Pulmonary artery endothelial cell (primary cell): ENCODE data around the gene SIPA1L3. TPM values are rescaled to one million over a fixed set of nuclear protein-coding genes. Genes with fewer than 3 reads are reported as not detected.
"Not testable (repeated sequence)": the region's sequence is repeated elsewhere in the genome, so short reads cannot be mapped to it uniquely, and the experiment has no call there.

ENCODE experiments used
- DNase-seq: peaks from one replicate; pipeline ENCODE4 v3.0.0-alpha.2; 2011; ENCODE audit warnings: low read depth, low spot score
- total RNA-seq: library from RNA; depleted of rRNA; stranded (reverse); fragments of >200 nt; gene quantifications from 2 replicates; pipeline ENCODE4 v1.2.3, GENCODE V29; 2014

SIPA1L3 gene
- total RNA-seq, result 9.7 and 15.3 TPM in 2 replicates

- peak; percentile 87 for DNase-seq
These were observed at the start of gene SIPA1L3 for GRCh38 chr19:37906869-37907734. SIPA1L3 (plus strand) TSS chr19:37907208; CDS start chr19:38081566, 174,358 bp downstream.

DNA sequence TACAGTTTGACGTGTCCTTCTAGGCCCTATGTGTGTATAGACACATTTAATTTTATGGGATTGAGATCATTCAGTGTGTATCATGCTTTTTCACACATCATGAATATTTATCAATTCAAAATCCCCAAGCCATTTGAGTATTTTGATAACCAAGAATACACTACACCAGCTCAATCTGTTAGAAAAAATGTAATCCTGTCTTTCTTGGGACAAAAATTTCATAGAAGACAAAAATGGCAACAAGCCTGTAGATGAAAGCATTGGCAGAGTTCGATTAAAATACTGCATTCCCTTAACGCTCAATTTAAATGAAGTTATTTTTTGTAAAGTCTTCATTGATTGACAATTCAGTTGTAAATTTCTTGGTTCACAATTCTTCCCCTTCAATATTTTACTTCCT lies 42.5 kb upstream of the SIPA1L3 start:
- no peak for DNase-seq

DNA sequence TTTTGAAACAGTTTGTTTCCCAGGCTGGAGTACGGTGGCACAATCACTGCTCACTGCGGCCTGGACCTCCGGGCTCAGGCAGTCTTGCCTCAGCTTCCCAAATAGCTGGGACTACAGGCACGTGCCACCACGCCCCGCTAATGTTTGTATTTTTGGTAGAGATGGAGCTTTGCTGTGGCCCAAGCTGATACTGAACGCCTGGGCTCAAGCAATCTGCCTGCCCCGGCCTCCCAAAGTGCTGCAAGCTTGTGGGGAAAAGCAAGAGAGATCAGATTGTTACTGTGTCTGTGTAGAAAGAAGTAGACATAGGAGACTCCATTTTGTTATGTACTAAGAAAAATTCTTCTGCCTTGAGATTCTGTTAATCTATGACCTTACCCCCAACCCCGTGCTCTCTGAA lies 41.1 kb upstream of the SIPA1L3 start:
- not testable (repeated sequence) for DNase-seq

- DNase-seq, result no peak
These were observed 39.2 kb upstream of the SIPA1L3 start for GRCh38 chr19:37867831-37868230.

GRCh38 chr19:37869766-37870340 lies 37.2 kb upstream of the SIPA1L3 start:
- no peak for DNase-seq

- DNase-seq, result no peak
These were observed 34.6 kb upstream of the SIPA1L3 start for GRCh38 chr19:37872383-37872782.

DNA sequence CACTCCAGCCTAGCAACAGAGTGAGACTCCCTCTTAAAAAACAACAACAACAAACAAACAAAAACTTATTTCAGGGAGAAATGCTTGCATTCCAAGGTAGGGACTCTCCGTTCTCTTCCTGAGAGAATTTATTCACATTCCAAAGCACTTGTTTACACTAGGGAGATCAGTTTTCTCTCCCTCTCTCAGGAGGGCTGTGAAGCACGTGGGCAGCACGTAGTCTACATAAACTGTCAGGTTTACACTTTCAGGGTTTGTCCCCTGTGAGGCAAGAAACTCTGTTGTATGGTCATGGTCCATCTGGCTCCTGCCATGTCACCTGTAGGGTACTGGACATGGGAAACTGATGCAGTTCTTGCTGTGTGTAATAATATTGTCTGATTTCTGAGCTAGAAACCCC lies 32.2 kb upstream of the SIPA1L3 start:
- DNase-seq, result no peak

GRCh38 chr19:37876032-37876431 lies 31.0 kb upstream of the SIPA1L3 start:
- no peak for DNase-seq

DNA sequence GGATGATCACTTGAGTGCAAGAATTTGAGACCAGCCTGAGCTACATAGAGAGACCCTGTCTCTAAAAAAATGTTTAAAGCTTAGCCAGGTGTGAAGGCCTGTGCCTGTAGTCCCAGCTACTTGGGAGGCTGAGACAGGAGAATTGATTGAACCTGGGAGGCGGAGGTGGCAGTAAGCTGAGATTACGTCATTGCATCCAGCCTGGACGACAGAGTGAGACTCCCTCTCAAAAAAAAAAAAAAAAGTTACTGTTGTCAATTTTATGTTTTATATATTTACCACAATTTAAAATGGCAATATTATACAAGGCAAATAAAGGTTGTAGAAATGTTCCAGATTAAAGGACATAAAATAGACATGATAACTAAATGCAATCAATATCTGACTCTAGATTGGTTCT lies 29.9 kb upstream of the SIPA1L3 start:
- DNase-seq, result no peak

DNA sequence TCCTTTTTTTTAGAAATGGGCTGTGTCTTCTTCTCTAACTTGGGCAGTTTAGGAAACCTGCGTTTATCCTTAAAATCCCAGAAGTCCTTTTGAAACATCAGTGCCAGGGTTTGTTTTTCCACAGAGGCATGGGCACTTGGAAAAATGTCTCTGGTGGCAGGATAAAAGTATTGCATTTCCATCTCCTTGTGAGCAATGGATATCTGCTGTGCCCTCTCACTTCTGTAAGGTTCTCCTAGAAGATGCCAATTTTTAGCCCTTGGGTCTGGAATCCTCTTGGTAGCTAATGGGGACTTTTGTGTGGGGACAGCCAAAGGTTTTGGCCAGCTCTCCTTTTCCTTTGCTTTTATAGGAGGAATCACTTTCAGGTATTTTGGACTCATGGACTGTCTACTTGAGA lies 21.6 kb upstream of the SIPA1L3 start:
- no peak for DNase-seq

DNA sequence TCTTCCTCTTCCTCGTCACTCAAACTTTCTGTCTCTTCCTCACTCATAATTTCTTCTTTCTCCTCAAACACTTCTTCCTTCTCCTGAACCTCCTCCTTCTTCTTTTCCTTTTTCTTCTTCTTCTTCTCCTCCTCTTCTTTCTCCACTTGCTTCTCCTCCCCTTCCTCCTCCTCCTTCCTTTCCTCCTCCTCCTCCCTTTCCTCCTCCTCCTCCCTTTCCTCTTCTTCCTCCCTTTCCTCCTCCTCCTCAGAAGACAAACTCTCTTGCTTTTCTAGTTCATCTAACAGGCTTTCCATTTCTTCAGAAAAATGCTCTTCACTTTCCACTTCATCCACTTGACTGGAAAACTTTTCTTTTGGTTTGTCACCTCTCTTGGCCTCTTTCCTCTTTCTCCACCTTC lies 20.4 kb upstream of the SIPA1L3 start:
- no peak for DNase-seq

- DNase-seq, result no peak
These were observed 13.0 kb upstream of the SIPA1L3 start for GRCh38 chr19:37893845-37894575.

- DNase-seq, result no peak
These were observed 10.8 kb upstream of the SIPA1L3 start for GRCh38 chr19:37896180-37896579.

DNA sequence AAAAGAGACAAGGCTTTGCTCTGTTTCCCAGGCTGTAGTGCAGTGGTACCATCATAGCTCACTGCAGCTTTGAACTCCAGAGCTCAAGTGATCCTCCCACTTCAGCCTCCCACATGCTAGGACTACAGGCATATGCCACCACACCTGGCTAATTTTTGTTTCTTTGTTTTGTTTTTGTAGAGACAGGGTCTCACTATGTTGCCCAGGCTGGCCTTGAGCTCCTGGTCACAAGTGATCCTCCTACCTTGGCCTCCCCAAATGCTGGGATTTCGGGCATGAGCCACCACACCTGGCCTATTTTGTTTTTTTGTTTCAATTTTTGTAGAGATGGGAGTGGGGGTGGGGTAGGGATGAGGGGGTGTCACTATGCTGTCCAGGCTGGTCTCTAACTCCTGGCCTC lies 7.6 kb upstream of the SIPA1L3 start:
- DNase-seq, result no peak

DNA sequence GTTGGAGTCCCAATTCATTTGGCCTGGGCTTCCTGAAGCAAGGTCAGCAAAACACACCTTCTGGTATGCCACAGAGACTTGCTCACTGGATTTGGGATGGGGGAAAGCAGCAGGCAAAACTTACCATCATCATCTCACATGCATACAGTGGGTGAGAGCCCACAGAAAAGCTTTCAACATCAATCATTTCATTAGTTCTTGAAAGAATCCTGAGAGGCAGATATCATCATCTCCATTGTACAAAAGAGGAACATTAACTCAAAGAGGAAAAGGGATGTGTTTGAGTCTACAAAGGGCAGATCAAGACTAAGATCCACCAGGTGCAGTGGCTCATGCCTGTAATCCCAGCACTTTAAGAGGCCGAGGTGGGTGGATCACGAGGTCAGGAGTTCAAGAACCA lies 7.0 kb upstream of the SIPA1L3 start:
- no peak for DNase-seq

DNA sequence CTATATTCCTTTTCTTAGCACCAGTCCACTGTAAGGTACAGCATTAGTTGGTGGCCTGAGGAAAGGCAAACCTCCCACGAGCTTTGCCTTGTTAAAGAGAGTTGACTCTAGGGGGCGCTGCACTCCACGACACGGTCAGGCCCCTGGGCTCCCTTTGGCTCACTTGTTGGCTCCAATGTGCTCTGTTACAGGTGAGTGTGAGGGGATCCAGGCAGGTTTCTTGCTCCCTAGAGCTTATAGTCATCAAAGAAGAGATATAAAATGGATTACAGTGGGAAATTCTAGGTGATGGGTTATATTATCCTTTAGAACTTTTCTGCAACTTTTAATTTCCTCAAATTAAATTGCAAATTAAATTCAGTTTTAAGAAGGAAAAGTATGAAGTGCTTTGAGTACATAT lies 4.3 kb upstream of the SIPA1L3 start:
- peak; percentile 29 for DNase-seq

DNA sequence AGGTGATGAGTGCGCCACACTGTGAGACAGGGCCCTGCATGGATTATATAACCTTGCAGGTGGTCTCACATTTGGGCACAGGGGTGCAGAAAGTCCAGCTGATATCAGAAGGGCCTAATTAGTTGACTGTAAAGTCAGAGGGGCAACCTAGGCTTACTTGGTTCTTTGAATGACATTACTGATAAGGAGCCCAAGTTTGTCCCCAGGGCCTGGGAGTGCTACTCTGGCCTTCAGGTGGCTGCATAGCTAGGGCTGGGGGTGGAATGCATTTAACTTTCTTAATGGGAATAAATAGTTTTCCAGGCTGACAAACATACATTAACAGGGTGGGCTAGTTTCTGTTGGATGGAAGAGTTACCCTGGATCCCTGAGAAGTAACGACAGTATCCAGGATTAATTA lies 3.9 kb upstream of the SIPA1L3 start:
- no peak for DNase-seq

DNA sequence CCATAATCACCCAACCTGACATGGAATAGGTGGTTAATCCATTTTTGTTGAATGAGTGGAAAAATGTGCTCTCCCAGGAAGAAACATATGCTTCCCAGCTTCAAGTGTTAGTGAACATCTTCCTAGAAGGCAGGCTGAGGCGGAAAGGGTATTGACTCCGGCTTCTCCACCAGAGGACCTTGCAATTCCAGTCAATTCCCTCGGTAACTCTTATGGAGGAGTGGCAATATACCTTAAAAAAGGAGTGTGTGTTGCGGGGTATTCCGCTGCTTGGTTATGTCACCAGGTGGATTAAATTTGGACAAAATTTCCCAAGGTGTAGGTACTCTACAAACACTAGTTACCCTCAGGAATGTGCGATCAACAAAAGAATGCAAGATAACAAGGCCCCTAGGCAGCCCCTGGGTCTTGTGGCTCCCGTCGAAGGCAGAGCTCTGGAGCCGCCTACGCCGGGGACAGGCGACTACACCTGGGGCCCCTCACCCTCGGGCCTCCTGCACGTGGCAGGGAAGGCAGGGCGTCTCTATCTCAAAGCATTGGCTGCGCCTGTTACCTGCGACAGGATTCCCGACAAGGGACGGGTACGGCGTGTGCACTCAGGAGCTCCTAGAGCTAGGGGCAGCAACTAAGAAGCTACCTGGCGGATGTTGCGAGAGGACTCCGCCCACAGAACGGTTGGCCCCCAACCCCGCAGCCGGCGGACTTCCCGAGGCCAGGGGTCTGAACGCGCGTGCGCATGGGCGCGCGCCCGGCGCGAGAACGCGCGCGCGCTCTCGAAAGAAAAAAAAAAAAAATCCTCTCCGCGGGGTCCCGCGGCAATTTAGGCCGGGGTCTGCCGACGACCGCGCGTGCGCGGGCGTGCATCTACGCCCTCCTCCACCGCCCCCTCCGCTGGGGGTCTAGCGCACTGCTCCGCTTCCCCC lies 801 bp upstream of the SIPA1L3 start, which contains the start of gene WDR87:
Gene WDR87 (minus strand): TSS at position 649 of the 923 bp plus-strand sequence. CDS start 8,355 bp downstream, outside the sequence.
- DNase-seq, result no peak

DNA sequence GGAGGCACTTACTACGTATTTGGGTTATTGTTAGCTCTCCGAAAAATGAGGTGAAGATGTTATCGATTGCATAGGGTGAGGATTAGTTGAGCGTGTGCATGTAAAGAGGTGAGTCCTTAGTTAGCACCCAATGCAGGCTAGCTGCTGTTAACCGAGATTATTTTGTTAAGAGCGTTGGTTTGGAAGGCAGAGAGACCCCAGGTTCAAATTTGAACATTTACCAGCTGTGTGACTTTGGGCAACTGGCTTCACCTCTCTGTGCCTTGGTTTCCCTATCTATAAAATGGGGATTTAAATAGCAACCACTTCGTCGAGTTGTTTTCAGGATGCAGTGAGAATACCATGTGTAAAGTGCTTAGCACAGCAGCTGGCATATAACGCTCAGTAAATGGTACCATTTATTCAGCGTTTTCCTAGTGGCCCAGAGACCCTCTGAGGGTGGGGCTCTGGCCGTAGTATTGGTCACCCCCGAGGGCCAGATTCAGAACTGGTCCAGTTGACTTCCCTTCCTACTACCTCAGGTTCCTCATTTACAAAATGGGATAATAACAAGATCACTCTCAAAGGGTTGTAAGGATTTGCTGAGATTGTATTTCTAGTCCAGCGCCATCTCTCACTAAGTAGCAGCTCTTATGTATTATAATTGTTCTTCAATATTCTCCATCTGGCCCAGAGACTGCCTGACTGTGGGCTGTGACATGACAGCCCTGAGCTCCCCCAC lies 887 bp downstream of the SIPA1L3 start:
- no peak for DNase-seq

- DNase-seq, result no peak
These were observed 2.7 kb downstream of the SIPA1L3 start for GRCh38 chr19:37909661-37910199.
